ENCODE data around the gene KIF4A.

Gene KIF4A

GRCh38 chrX:70436343-70436742 is 146.4 kb downstream of the KIF4A start:
- no peak for DNase-seq (ENCODE audit: low read depth in 2 of 3, low spot score in 2 of 3)

GRCh38 chrX:70437011-70437410 is 147.1 kb downstream of the KIF4A start:
- no peak for DNase-seq (ENCODE audit: low read depth in 2 of 3, low spot score in 2 of 3)

GRCh38 chrX:70437921-70438665 is 148.2 kb downstream of the KIF4A start:
- DNase-seq (ENCODE audit: low read depth in 2 of 3, low spot score in 2 of 3): no peak

- DNase-seq (ENCODE audit: low read depth in 2 of 3, low spot score in 2 of 3): no peak
Measured at GRCh38 chrX:70439016-70439415, 149.1 kb downstream of the KIF4A start.

- no peak for DNase-seq (ENCODE audit: low read depth in 2 of 3, low spot score in 2 of 3)
Measured at GRCh38 chrX:70442224-70442623, 152.3 kb downstream of the KIF4A start.

- DNase-seq (ENCODE audit: low read depth in 2 of 3, low spot score in 2 of 3): no peak
Measured at GRCh38 chrX:70444326-70444945, 154.5 kb downstream of the KIF4A start, which contains the start of gene DLG3. DLG3 (plus strand) TSS chrX:70444835; CDS start chrX:70445202, 367 bp downstream.

DNA sequence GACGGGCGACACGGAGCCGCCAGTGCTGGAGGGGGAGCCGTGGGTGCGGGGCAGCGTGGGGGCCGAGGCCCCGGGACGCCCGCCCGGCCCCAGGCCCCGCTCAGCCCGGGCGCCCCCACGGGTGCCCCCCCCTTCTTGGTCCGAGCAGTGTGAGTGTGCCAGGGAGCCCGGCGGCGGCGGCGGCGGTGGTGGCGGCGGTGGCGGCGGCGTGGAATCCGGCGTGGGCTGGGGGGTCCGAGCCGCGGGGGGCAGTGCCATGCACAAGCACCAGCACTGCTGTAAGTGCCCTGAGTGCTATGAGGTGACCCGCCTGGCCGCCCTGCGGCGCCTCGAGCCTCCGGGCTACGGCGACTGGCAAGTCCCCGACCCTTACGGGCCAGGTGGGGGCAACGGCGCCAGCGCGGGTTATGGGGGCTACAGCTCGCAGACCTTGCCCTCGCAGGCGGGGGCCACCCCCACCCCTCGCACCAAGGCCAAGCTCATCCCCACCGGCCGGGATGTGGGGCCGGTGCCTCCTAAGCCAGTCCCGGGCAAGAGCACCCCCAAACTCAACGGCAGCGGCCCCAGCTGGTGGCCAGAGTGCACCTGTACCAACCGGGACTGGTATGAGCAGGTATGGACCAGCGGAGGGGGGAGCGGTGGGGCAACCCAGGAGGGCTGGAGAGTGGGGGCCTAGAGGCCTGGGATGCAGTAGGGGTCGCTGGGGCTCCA is 155.2 kb downstream of the KIF4A start:
- no peak for DNase-seq (ENCODE audit: low read depth in 2 of 3, low spot score in 2 of 3)

- DNase-seq (ENCODE audit: low read depth in 2 of 3, low spot score in 2 of 3): no peak
Measured at GRCh38 chrX:70445951-70446350, 156.0 kb downstream of the KIF4A start.

DNA sequence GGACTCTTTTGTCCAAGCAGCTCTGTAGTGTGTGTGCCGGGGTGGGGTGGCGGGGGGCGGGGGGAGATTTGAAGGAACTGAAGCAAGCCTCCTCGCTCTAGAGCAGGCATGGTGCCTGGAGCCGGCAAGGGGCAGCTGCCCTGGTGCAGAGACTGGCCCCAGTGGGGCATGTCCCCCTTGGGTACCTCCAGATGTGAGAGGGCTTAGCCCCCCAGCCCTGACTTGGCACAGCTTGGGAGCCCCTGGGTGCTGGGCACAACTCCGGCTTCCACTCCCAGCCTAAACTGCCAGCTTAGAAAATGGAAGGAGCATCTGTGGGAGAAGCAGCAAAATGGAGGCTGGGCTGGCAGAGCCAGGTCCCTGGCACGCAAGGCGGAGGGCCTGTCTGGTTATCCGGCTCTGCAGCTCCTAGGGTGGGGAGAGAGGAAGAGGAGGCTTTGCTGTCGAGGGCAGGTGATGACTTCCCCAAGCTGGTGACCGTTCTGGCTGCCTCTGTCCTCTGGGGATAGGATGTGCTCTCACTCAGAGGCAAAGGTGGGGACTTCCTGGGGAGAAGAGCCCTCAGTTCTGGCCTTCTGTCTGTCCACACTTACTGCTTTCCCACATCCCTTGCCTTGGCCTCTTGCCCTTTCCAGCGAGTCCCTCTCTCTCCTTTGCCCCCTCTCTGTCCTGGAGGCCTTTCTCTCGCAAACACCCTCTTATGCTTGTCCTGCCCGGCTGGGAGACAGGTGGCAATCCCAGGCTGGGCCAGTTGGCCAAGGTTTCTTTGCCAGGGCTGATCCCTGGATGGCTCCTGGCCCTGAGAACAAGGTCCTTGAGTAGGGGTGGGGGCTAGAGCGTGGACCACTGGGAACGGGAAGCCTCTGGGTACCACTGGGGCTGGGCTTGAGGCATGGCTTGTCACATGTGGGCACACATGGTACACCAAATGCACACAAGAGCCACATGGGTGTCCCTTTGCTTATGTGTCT is 156.8 kb downstream of the KIF4A start:
- DNase-seq (ENCODE audit: low read depth in 2 of 3, low spot score in 2 of 3): no peak

- no peak for DNase-seq (ENCODE audit: low read depth in 2 of 3, low spot score in 2 of 3)
Measured at GRCh38 chrX:70449457-70449966, 159.6 kb downstream of the KIF4A start.

DNA sequence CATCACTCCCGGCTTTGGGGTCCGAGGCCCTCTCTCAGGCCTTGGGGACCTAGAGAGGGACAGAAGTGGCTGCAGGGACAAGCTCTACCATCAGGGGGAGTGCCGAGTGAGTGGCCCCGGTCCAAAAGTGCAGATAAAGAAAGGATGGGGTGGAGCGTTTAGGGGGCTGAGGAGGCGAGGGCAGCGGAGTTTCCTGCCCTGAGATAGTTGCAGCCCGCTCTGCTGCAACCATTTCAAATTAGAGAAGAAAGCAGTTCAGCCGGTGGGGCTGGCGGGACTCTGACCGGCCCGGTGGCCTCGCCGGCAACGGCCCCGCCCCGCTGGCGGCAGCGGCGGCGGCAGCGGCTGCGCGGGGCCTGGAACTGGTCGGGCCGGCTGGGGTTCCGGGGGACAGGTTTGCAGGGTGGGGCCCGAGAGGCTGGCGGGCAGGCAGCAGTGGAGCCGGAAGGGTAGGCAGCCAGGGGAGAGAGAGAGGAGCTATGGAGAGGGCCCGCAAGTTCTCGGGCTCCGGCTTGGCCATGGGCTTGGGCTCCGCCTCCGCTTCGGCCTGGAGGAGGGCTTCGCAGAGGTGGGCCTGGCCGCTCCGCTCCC is 162.3 kb downstream of the KIF4A start:
- no peak for DNase-seq (ENCODE audit: low read depth in 2 of 3, low spot score in 2 of 3)

GRCh38 chrX:70453024-70453618 is 163.2 kb downstream of the KIF4A start:
- DNase-seq (ENCODE audit: low read depth in 2 of 3, low spot score in 2 of 3): no peak

- DNase-seq (ENCODE audit: low read depth in 2 of 3, low spot score in 2 of 3): peak in 1 of 3 experiments; percentile 34
Measured at GRCh38 chrX:70454441-70455365, 164.8 kb downstream of the KIF4A start.

DNA sequence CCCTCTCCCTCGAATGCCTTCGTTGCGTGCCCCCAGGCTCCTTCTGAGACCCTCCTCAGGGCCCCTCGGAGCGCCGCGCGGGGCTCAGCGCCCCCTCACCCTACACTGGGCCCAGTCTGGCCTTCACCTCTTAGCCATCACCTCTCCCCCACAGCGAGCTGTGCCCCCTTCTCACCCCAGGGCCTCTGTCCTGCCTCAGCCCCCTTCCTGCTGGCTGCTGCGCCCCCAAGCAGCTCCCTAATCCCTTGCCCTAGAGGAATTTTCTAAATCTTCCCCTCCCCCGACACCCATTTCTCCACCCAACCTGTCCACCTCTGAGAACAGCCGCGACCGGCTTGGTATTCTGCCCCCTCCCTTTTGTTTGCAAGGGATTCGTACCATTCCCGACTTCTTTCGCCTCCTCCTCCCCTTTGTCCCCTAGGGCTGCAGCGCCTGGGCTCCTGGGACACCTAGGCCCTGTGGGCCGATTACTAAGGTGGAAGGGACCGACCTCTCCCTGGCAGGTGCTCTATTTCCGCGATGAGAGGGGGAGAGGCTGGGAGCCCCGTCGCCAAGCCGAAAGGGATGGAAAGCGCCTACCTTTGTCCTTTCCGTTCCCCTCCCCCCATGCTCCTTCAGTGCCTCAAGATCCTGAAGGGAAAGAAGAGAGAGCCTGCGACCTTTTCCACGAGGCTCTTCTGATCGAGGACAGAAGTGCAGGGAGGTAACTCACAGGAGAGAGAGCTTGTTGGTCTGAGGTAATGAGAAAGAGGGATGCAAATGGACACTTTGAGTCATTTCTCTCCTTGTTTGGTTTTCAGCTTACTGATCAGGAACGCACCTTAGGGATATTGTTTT is 165.7 kb downstream of the KIF4A start:
- no peak for DNase-seq (ENCODE audit: low read depth in 2 of 3, low spot score in 2 of 3)

DNA sequence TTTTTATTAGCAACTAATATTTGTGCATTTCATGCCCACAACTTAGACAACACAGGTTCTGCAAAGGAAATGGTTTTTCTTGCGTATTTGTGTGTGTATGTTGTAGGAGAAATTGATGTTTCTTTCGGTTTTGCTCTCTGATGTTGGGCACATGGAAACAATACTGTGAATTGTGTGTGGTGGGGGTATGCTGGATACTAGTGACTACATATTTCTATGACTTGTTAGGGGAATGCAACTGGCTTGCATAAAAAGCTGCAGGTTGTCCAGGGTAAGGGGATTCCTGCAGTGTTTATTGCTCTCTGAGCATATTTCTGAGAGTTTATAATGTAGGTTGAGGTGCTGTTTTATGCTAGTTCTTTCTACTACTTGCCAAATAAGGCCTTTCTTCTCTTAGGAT is 166.4 kb downstream of the KIF4A start:
- no peak for DNase-seq (ENCODE audit: low read depth in 2 of 3, low spot score in 2 of 3)

DNA sequence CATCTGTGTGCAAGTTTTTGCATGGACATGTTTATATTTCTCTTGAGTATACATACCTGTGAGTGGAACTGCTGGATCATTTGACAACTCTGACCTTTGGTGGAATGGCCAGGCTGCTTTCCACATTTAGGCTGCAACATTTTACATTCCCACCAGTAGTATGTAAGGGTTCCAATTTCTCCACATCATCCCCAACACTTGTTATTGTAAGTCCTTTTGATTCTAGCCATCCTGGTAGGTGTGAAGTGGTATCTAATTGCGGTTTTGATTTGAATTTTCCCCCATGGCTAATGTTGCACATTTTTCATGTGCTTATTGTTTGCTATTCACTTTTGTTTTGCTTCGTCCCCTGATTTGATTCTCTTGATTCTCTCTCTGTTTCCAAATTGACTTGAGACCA is 171.1 kb downstream of the KIF4A start:
- DNase-seq (ENCODE audit: low read depth in 2 of 3, low spot score in 2 of 3): no peak

DNA sequence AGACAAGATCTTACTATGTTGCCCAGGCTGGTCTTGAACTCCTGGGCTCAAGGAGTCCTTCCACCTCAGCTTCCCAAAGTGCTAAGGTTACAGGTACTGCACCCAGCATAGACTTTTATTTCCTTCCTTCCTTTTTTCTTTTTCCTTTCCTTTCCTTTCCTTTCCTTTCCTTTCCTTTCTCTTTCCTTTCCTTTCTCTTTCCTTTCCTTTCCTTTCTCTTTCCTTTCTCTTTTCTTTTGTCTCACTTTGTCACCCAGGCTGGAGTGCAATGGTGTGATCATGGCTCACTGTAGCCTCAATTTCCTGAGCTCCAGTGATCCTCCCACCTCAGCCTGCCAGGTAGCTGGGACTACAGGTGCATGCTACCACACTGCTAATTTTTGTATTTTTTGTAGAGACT is 174.1 kb downstream of the KIF4A start:
- DNase-seq (ENCODE audit: low read depth in 2 of 3, low spot score in 2 of 3): no peak

DNA sequence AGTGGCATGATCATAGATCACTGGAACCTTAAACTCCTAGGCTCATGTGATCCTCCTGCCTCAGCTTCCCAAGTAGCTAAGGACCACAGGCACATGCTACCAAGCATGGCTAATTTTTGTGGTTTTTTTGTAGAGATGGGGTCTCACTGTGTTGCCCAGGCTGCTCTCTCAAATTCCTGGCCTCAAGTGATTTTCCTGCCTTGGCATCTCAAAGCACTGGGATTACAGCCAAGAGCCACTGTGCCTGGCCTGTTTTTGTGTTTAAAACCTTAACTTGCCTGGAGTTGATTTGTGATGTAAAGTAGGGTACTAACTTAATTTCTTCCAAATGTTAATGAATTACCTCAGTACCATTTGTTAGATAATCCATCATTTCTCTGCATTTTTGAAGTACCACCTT is 177.1 kb downstream of the KIF4A start:
- DNase-seq (ENCODE audit: low read depth in 2 of 3, low spot score in 2 of 3): no peak

Measured in activated CD8-positive, alpha-beta memory T cell treated with anti-CD3 and anti-CD28 coated beads for 48 hours (primary cell).